ENCODE data around the gene IFT27.

DNA sequence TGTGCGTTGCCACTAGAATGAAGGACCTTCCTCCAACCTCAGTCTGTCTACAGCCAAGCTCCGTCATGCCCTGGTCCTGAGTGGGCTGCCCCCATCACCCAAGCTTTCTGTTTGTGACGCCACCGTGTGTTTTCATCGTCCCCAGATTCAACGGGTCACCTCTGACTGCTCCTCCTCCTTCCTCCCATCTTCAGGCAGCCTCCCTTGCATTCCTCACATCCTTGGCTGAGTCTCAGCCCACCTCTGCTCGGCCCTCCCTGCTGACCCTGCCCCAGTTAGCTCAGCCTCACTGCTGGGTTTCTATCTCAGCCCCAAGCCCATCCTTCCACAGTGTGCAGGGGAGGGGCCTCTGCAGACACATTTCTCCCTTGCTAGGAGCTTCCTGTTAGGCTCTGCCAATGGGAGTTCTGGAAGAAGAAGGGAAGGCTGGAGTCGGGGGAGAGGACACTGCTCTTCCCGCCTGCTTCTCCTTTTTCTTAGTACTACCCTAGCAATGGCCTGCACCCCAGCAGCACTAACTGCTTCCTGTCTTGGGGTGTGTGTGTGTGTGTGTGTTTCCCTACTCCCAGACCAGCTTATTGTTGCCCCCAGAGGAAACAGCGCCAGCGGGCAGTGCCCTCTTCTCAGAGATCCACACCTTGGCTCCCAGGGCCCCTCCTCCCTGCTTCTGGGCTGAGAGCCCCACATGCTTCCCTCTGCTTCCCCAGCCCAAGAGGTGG is 5.2 kb downstream of the IFT27 start:
- TF ChIP-seq, protein P1, sequence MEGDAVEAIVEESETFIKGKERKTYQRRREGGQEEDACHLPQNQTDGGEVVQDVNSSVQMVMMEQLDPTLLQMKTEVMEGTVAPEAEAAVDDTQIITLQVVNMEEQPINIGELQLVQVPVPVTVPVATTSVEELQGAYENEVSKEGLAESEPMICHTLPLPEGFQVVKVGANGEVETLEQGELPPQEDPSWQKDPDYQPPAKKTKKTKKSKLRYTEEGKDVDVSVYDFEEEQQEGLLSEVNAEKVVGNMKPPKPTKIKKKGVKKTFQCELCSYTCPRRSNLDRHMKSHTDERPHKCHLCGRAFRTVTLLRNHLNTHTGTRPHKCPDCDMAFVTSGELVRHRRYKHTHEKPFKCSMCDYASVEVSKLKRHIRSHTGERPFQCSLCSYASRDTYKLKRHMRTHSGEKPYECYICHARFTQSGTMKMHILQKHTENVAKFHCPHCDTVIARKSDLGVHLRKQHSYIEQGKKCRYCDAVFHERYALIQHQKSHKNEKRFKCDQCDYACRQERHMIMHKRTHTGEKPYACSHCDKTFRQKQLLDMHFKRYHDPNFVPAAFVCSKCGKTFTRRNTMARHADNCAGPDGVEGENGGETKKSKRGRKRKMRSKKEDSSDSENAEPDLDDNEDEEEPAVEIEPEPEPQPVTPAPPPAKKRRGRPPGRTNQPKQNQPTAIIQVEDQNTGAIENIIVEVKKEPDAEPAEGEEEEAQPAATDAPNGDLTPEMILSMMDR (IDR thresholded peaks at IDR 0.05; ENCODE audit: low read depth, low read length, poor library complexity, severe bottlenecking): no peak
- no peak for TF ChIP-seq EZH2phosphoT487 (IDR thresholded peaks at IDR 0.05; ENCODE audit: borderline replicate concordance, low read length)

Measured in DOHH2 (cell line).